SK-N-SH (cell line): ENCODE measurements around the gene SHMT1. TPM values are rescaled to one million over a fixed set of nuclear protein-coding genes. Genes with fewer than 3 reads are reported as not detected.
"Not testable (repeated sequence)": the region's sequence is repeated elsewhere in the genome, so short reads cannot be mapped to it uniquely, and the experiment has no call there.

Experiments
- CTCF ChIA-PET: fragments of 300-600, 350-600 bp; formaldehyde crosslinking; extraction: SDS; loops from one replicate; lab custom pipeline; 2021; lab: Yijun Ruan, JAX
- POLR2A ChIA-PET: fragments of 350-600 bp; sonication (Branson Sonifier 250); formaldehyde crosslinking; extraction: SDS; loops from one replicate; lab custom pipeline; 2020; ENCODE audit warnings: antibody characterized with exemption, inconsistent platforms; lab: Yijun Ruan, JAX
- DNase-seq: peaks from one replicate; pipeline ENCODE4 v3.0.0; 2012
- H2AFZ ChIP-seq: fragments of 200-600 bp; sonication (generic); 2 replicates; pipeline ENCODE4 v1.8.1; 2016; ENCODE audit warnings: antibody characterized with exemption, mild to moderate bottlenecking, low read depth
- H3F3A ChIP-seq: fragments of 200-600 bp; sonication (generic); replicated peaks from 2 replicates; pipeline ENCODE3; 2016; ENCODE audit warnings: antibody characterized with exemption, mild to moderate bottlenecking; ENCODE audit not compliant: insufficient read depth
- H3K27ac ChIP-seq, 2 experiments: fragments of 200-500 bp in 1 of 2; fragments of 200-600 bp in 1 of 2; sonication (Bioruptor generic) in 1 of 2; sonication (generic), shearing (Covaris generic) in 1 of 2; 2 replicates each; pipeline versions ENCODE4 v1.5.1 to v1.6.1; 2014 to 2016; ENCODE audit warnings: low read depth in 2 of 2, inconsistent platforms in 1 of 2, low read length in 1 of 2, mild to moderate bottlenecking in 1 of 2, mixed read lengths in 1 of 2
- H3K27me3 ChIP-seq: fragments of 200-600 bp; sonication (generic), shearing (Covaris generic); 2 replicates; pipeline ENCODE4 v1.6.1; 2016; ENCODE audit warnings: mixed run types; ENCODE audit not compliant: insufficient read depth
- H3K36me3 ChIP-seq, 2 experiments: fragments of 200-500 bp in 1 of 2; fragments of 200-600 bp in 1 of 2; sonication (Bioruptor generic) in 1 of 2; sonication (generic) in 1 of 2; replicated peaks in 1 of 2; 2 replicates each; pipeline versions ENCODE3 to v1.5.1; 2014 to 2016; ENCODE audit warnings: low read length in 1 of 2, mild to moderate bottlenecking in 1 of 2; ENCODE audit not compliant: insufficient read depth in 2 of 2, control insufficient read depth in 1 of 2
- H3K4me1 ChIP-seq, 2 experiments: fragments of 200-500 bp in 1 of 2; fragments of 200-600 bp in 1 of 2; sonication (Bioruptor generic) in 1 of 2; sonication (generic), shearing (Covaris generic) in 1 of 2; 2 replicates each; pipeline versions ENCODE4 v1.5.1 to v1.6.1; 2014 to 2016; ENCODE audit warnings: low read depth in 1 of 2, low read length in 1 of 2, mixed run types in 1 of 2; ENCODE audit not compliant: insufficient read depth in 2 of 2, control insufficient read depth in 1 of 2
- H3K4me2 ChIP-seq: fragments of 200-600 bp; sonication (generic), shearing (Covaris generic); 2 replicates; pipeline ENCODE4 v1.6.1; 2017; ENCODE audit warnings: mixed run types
- H3K4me3 ChIP-seq, 2 experiments: fragments of 200-500 bp in 1 of 2; fragments of 200-600 bp in 1 of 2; sonication (Bioruptor generic) in 1 of 2; sonication (generic), shearing (Covaris generic) in 1 of 2; 2 replicates each; pipeline versions ENCODE4 v1.5.1 to v1.8.1; 2014 to 2016; ENCODE audit warnings: low read depth in 2 of 2, inconsistent platforms in 1 of 2, low read length in 1 of 2, mild to moderate bottlenecking in 1 of 2, mixed read lengths in 1 of 2, moderate library complexity in 1 of 2
- H3K79me2 ChIP-seq: fragments of 200-600 bp; sonication (generic); 2 replicates; pipeline ENCODE4 v1.8.1; 2017; ENCODE audit warnings: mild to moderate bottlenecking; ENCODE audit not compliant: insufficient read depth
- H3K9ac ChIP-seq: fragments of 200-600 bp; sonication (generic); 2 replicates; pipeline ENCODE4 v1.6.1; 2017; ENCODE audit warnings: mixed run types
- H3K9me2 ChIP-seq: fragments of 200-600 bp; sonication (generic); 2 replicates; pipeline ENCODE4 v1.6.1; 2017; ENCODE audit warnings: mixed run types
- H3K9me3 ChIP-seq: fragments of 200-600 bp; sonication (generic); 2 replicates; pipeline ENCODE4 v1.6.1; 2017; ENCODE audit warnings: mixed run types, mild to moderate bottlenecking, moderate library complexity
- H4K20me1 ChIP-seq: fragments of 200-600 bp; sonication (generic); 2 replicates; pipeline ENCODE4 v1.6.1; 2017; ENCODE audit warnings: mild to moderate bottlenecking, mixed run types; ENCODE audit not compliant: insufficient read depth
- CTCF ChIP-seq: fragments of 200-600 bp; sonication (generic); IDR thresholded peaks from 2 replicates; pipeline ENCODE4 v1.6.1; 2017; ENCODE audit warnings: antibody characterized with exemption, mild to moderate bottlenecking, moderate library complexity
- EP300 ChIP-seq, 2 experiments: IDR thresholded peaks; 2 replicates each; pipeline versions ENCODE4 v1.4.0 to v1.6.1; 2012; ENCODE audit warnings: borderline replicate concordance in 1 of 2, low read depth in 1 of 2, low read length in 1 of 2
- FOSL2 ChIP-seq: IDR thresholded peaks from 2 replicates; pipeline ENCODE4 v1.4.0; 2012; ENCODE audit warnings: low read depth, mild to moderate bottlenecking, moderate library complexity, borderline replicate concordance
- FOXJ3 ChIP-seq: sonication (generic); formaldehyde crosslinking; IDR thresholded peaks from 2 replicates; pipeline ENCODE4 v1.5.1; 2020; ENCODE audit warnings: mild to moderate bottlenecking, missing genetic modification reagents
- GABPA ChIP-seq: IDR thresholded peaks from 2 replicates; pipeline ENCODE4 v1.4.0; 2012; ENCODE audit warnings: low read depth, mild to moderate bottlenecking
- GATA2 ChIP-seq: sonication (generic); formaldehyde crosslinking; IDR thresholded peaks from 2 replicates; pipeline ENCODE4 v1.5.0; 2020; ENCODE audit warnings: mild to moderate bottlenecking, missing genetic modification reagents
- NFIC ChIP-seq: IDR thresholded peaks from 2 replicates; pipeline ENCODE4 v1.4.0; 2012; ENCODE audit warnings: borderline replicate concordance
- RAD21 ChIP-seq: IDR thresholded peaks from 2 replicates; pipeline ENCODE4 v1.6.1; 2012; ENCODE audit warnings: mild to moderate bottlenecking, low read length
- RCOR1 ChIP-seq: fragments of 150-350 bp; IDR thresholded peaks from 2 replicates; pipeline ENCODE4 v1.6.1; 2017; ENCODE audit warnings: antibody characterized with exemption, low read length
- SIN3A ChIP-seq: IDR thresholded peaks from 2 replicates; pipeline ENCODE4 v1.6.1; 2012; ENCODE audit warnings: low read depth, mild to moderate bottlenecking, low read length, moderate library complexity, borderline replicate concordance
- SMC3 ChIP-seq: IDR thresholded peaks from 2 replicates; pipeline ENCODE4 v1.6.1; 2012; ENCODE audit warnings: low read depth, low read length, improper control_type of control experiment
- TCF12 ChIP-seq: IDR thresholded peaks from 2 replicates; pipeline ENCODE4 v1.4.0; 2012
- TEAD4 ChIP-seq: IDR thresholded peaks from 2 replicates; pipeline ENCODE4 v1.4.0; 2012; ENCODE audit warnings: mild to moderate bottlenecking, borderline replicate concordance; ENCODE audit not compliant: insufficient read depth
- ZBTB33 ChIP-seq: IDR thresholded peaks from 2 replicates; pipeline ENCODE4 v1.4.0; 2012; ENCODE audit warnings: low read depth, borderline replicate concordance
- WGBS: methylation state at CpG from one replicate; pipeline ENCODE4 v1.1.6; 2017; ENCODE audit warnings: low lambda C conversion rate; 5-methylcytosine and 5-hydroxymethylcytosine counted together
- polyA plus RNA-seq, 3 experiments: library from polyadenylated mRNA; depleted of rRNA; stranded (reverse); fragments of >200 nt; gene quantifications; 2 replicates each; pipeline ENCODE4 v1.2.3, GENCODE V29; 2012

SHMT1 gene
- polyA plus RNA-seq, 1 of the 3 experiments (the other 2 are of a cell fraction), result 17.0 TPM

GRCh38 chr17:18387583-18387982 lies 24.2 kb upstream of the SHMT1 start:
- H3K4me3 ChIP-seq, POLR2A ChIA-PET, H4K20me1 ChIP-seq, H3K36me3 ChIP-seq, H3K27me3 ChIP-seq, H3K9me3 ChIP-seq, H3K27ac ChIP-seq, H3K9ac ChIP-seq, H3K4me1 ChIP-seq, H3K9me2 ChIP-seq, DNase-seq, H2AFZ ChIP-seq, H3F3A ChIP-seq, H3K4me2 ChIP-seq, H3K79me2 ChIP-seq: not testable (repeated sequence)
- 51% methylated on average over 5 of the region's 5 CpGs for WGBS
- CTCF ChIA-PET, result interaction anchor here (0.6 kb wide), 1 partner anchor 1570 kb away, joined by 3 read pairs; no protein-coding TSS in a partner anchor

GRCh38 chr17:18384271-18384670 lies 20.9 kb upstream of the SHMT1 start:
- H3K9me3 ChIP-seq, H3K4me1 ChIP-seq, DNase-seq, H3K4me3 ChIP-seq, H3K27me3 ChIP-seq, H4K20me1 ChIP-seq, H3K9me2 ChIP-seq, H3K36me3 ChIP-seq, H3K9ac ChIP-seq, CTCF ChIA-PET, H3K27ac ChIP-seq, POLR2A ChIA-PET, H3F3A ChIP-seq, H3K4me2 ChIP-seq, H3K79me2 ChIP-seq, H2AFZ ChIP-seq: not testable (repeated sequence)
- WGBS, result 69% methylated on average over 7 of the region's 7 CpGs

GRCh38 chr17:18383079-18383481 lies 19.7 kb upstream of the SHMT1 start:
- H3K4me1 ChIP-seq, H3K27ac ChIP-seq, DNase-seq, H3K4me2 ChIP-seq, H3K4me3 ChIP-seq, H3K79me2 ChIP-seq, H4K20me1 ChIP-seq, H3K36me3 ChIP-seq, H3K27me3 ChIP-seq, H2AFZ ChIP-seq, CTCF ChIA-PET, H3K9me2 ChIP-seq, H3K9ac ChIP-seq, POLR2A ChIA-PET, H3F3A ChIP-seq, H3K9me3 ChIP-seq: not testable (repeated sequence)
- WGBS, result 85% methylated on average over 18 of the region's 36 CpGs

- Histone ChIP-seq H3K27ac (no peak overlapping the region), H2AFZ (no peak overlapping the region), H3K36me3 (no peaks in the 10 kb centered on the region), H3K4me3 (no peak overlapping the region), H3K9me3 (no peaks in the 10 kb centered on the region), H3K4me2 (no peak overlapping the region), H3K9ac (no peak overlapping the region), H3K4me1 (peaks cover 0 to 6% of the 10 kb centered on the region in 2 experiments; a peak in 1 of 4 replicates), H3F3A (no peaks in the 10 kb centered on the region), H3K27me3 (no peaks in the 10 kb centered on the region), H4K20me1 (no peaks in the 10 kb centered on the region), H3K9me2 (no peaks in the 10 kb centered on the region), H3K79me2 (no peaks in the 10 kb centered on the region)
- WGBS, result 86% methylated on average over 16 of the region's 36 CpGs
- DNase-seq, result no peak
- POLR2A ChIA-PET, result no interaction called here
- CTCF ChIA-PET, result no interaction called here
- TF ChIP-seq RAD21 (no peak), RCOR1 (no peak), TEAD4 (no peak), SMC3 (no peak), EP300 (IDR thresholded peaks at IDR 0.05; ENCODE audit: borderline replicate concordance in 1 of 2, low read depth in 1 of 2, low read length in 1 of 2) (no peak), CTCF (no peak), SIN3A (no peak), GABPA (no peak), GATA2 (CRISPR knock-in tag) (no peak), NFIC (no peak), ZBTB33 (no peak), TCF12 (no peak), FOSL2 (no peak), FOXJ3 (CRISPR knock-in tag) (no peak)
These were observed 19.2 kb upstream of the SHMT1 start for GRCh38 chr17:18382441-18383078.
